Psoas muscle (tissue), 8 donors: ENCODE data around the gene MLKL. TPM values are rescaled to one million over a fixed set of nuclear protein-coding genes. Genes with fewer than 3 reads are reported as not detected.

ENCODE experiments used
- ATAC-seq, 4 donors: fragments of 200-7000 bp; cut with Tn5 transposase; one replicate each; pipeline ENCODE4 v1.9.1; 2020; ENCODE audit warnings: moderate library complexity in 3 of 4, mild to moderate bottlenecking in 2 of 4
- DNase-seq, 2 donors: peaks; one replicate each; pipeline ENCODE4 v3.0.0-alpha.2; 2020
- H3K27ac ChIP-seq: fragments of 200-600 bp; one replicate; pipeline ENCODE4 v1.8.0; 2022
- H3K27me3 ChIP-seq, 3 donors: fragments of 200-600 bp in 1 of 3; one replicate each; pipeline versions ENCODE4 v1.6.1 to v1.8.0; 2013 to 2022; ENCODE audit warnings: low read length in 2 of 3, mild to moderate bottlenecking in 2 of 3, moderate library complexity in 1 of 3; ENCODE audit not compliant: insufficient read depth in 3 of 3
- H3K36me3 ChIP-seq, 2 donors: fragments of 200-600 bp in 1 of 2; one replicate each; pipeline versions ENCODE4 v1.6.1 to v1.8.0; 2013 to 2022; ENCODE audit warnings: low read depth in 1 of 2, mild to moderate bottlenecking in 1 of 2, moderate library complexity in 1 of 2; ENCODE audit not compliant: insufficient read depth in 1 of 2
- H3K4me1 ChIP-seq: fragments of 200-600 bp; one replicate; pipeline ENCODE4 v1.8.0; 2022
- H3K4me3 ChIP-seq: fragments of 200-600 bp; one replicate; pipeline ENCODE4 v1.8.0; 2022; ENCODE audit warnings: mild to moderate bottlenecking
- H3K9me3 ChIP-seq: fragments of 200-600 bp; one replicate; pipeline ENCODE4 v1.8.0; 2022
- CTCF ChIP-seq: fragments of 200-600 bp; IDR thresholded peaks from one replicate; pipeline ENCODE4 v1.8.0; 2022; ENCODE audit warnings: antibody characterized with exemption
- WGBS, 3 donors: extraction: QIAGEN DNeasy Blood & Tissue Kit; methylation state at CpG; one replicate each; pipeline versions ENCODE4 v1.1.6 to v1.1.7; 2013; 5-methylcytosine and 5-hydroxymethylcytosine counted together
- intact Hi-C, 2 donors: fragments of 100-400 bp; cut with DNase I; formaldehyde crosslinking; loops; one replicate each; pipeline versions ENCODE4 v1.11.0 to v1.14.2; 2022
- polyA plus RNA-seq, 3 donors: library from polyadenylated mRNA; stranded (reverse); fragments of 200-250 nt; gene quantifications; one replicate each; pipeline ENCODE4 v1.2.3, GENCODE V29; 2013
- total RNA-seq, 4 donors: library from RNA; stranded (reverse); fragmentation: NEBNext Ultra II Directional in 2 of 4; extraction: Animal tissue kit (Norgen Biotek cat#: 25700) in 2 of 4; gene quantifications; one replicate each; pipeline versions ENCODE4 v1.2.1 to v1.2.4, GENCODE V29; 2021 to 2023
- donor health status: healthy with polysubstance abuse.
- donor health status: DM: no; HTN: no; CAD: no; lungs with moderate emphysema.
- donor health status: Bipolar disorder and iron deficiency.
- donor health status: healthy.
- donor health status: DM: yes; HTN: yes; CAD: no.
- donor health status: DM: no; HTN: no; CAD: no.
- donor health status: DM: no; HTN: no; CAD: no.
- donor health status: DM: yes; HTN: yes; CAD: no.

The MLKL gene
- total and polyA plus RNA-seq, 7 donors, result 0.56 to 3.4 (median 2.2) TPM

DNA sequence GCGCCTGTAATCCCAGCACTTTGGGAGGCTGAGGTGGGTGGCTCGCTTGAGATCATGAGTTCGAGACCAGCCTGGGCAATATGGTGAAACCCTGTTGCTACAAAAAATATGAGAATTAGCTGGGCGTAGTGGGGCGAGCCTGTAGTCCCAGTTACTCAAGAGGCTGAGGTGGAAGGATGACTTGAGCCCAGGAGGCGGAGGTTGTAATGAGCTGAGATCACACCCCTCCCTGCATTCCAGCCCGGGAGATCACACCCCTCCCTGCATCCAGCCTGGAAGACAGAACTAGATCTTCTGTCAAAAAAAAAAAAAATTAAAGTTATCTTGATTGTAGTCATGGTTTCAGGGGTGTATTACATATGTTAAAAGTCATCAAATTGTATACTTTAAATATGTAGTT, 67.0 kb downstream of the MLKL start:
- ATAC-seq, result no peak
- Histone ChIP-seq H3K27me3 (no peaks in the 10 kb centered on the region), H3K27ac (no peak overlapping the region), H3K36me3 (peaks cover 2 to 94% of the 10 kb centered on the region in 2 donors), H3K9me3 (no peaks in the 10 kb centered on the region), H3K4me3 (no peak overlapping the region), H3K4me1 (no peaks in the 10 kb centered on the region)
- WGBS, 3 donors, result 83 to 89% (median 87%) methylated on average over 7 of the region's 7 CpGs
- intact Hi-C loops, result no loop called here
- TF ChIP-seq CTCF, result no peak
- DNase-seq, result no peak

GRCh38 chr16:74627506-74628220, 73.0 kb downstream of the MLKL start:
- intact Hi-C loops, result no loop called here
- Histone ChIP-seq H3K36me3 (peaks cover 4 to 97% of the 10 kb centered on the region in 2 donors), H3K27ac (no peak overlapping the region), H3K4me3 (no peak overlapping the region), H3K27me3 (no peaks in the 10 kb centered on the region), H3K4me1 (no peaks in the 10 kb centered on the region), H3K9me3 (no peaks in the 10 kb centered on the region)
- ATAC-seq (peak in 1 of 4 donors; percentile 21), DNase-seq (no peak)
- WGBS, 3 donors, result 67 to 81% (median 76%) methylated on average over 6 of the region's 6 CpGs
- no peak for TF ChIP-seq CTCF

DNA sequence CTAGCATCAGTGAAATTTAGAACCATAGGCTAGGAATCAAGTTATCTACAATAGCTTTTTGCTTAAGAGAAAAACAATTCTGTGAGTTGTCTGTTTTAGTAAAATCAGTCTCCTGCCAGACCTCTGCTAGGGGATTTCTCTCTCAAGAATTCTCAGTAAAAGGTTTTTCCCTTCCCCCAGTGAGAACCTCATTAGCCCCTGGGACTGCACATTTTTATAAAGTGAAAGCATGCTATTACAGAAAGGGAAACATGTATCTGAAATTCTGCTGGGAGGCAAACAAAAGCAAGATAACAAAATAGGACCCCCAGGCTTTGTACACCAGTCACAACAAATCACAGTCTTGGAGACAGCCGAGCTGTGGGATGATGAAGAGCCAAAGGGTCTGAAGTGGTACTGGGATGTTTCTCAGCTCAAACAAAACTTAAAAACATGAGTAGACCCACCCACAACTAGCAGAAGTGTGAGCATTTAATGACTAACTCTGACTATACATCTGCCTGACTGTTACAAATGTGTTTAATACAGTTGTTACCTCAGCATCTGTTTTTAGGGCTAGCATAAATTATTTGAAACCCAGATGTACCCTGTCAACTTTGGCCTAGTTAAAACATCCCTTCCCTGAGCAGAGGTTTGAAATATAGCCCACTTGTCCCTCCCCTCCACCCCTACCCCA, 73.8 kb downstream of the MLKL start:
- no peaks in the 10 kb centered on the region for H3K27me3 ChIP-seq
- DNase-seq (no peak), ATAC-seq (no peak)
- H3K36me3 ChIP-seq, result peaks cover 4 to 97% of the 10 kb centered on the region in 2 donors
- no peak overlapping the region for H3K4me3 ChIP-seq
- H3K4me1 ChIP-seq, result no peaks in the 10 kb centered on the region
- no peaks in the 10 kb centered on the region for H3K9me3 ChIP-seq
- H3K27ac ChIP-seq, result no peak overlapping the region
- TF ChIP-seq CTCF, result no peak
- intact Hi-C loops, result no loop called here
- 0 to 54% (median 0%) methylated on average over 1 of the region's 1 CpG for WGBS, 3 donors

DNA sequence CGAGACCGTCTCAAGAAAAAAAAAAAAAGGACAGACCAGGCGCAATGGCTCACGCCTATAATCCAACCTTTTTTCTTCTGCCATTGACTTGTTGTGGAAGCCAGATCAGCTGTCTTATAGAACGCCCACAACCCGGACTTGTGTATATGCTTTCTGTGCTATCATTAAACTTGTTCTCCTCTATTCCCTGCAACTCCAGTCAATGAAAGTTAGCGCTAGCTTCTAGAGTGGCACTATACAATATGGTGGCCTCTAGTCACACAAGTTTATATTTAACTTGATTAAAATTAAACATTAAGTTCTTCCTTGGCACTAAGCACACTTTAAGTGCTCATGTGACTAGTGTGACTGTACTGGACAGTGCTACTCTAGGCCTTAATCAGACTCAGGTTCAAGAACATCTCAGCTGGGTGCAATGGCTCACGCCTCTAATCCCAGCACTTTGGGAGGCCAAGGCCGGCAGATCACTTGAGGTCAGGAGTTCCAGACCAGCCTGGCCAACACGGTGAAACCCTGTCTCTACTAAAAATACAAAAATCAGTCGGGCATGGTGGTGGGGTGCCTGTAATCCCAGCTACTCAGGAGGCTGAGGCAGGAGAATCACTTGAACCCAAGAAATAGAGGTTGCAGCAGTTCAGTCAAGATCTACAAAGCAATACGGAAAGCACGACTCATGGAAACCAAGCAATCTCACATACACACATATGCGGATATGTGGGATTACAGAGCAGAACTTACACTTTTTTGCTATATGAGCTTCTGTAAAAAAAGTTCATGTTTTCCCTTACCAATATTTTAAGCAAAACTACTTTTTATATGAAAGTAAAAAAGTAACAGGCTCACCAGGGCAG, 74.9 kb downstream of the MLKL start:
- Histone ChIP-seq H3K27ac (no peak overlapping the region), H3K9me3 (no peaks in the 10 kb centered on the region), H3K4me3 (no peak overlapping the region), H3K36me3 (peaks cover 4 to 86% of the 10 kb centered on the region in 2 donors), H3K4me1 (no peaks in the 10 kb centered on the region), H3K27me3 (no peaks in the 10 kb centered on the region)
- no peak for TF ChIP-seq CTCF
- DNase-seq, result no peak
- peak in 1 of 4 donors; percentile 26 for ATAC-seq
- 85 to 93% (median 88%) methylated on average over 14 of the region's 14 CpGs for WGBS, 3 donors
- intact Hi-C loops, result no loop called here
